ENCODE measurements around the gene CRYM. TPM values are rescaled to one million over a fixed set of nuclear protein-coding genes. Genes with fewer than 3 reads are reported as not detected.

Gene CRYM
- total RNA-seq, 1 donor from 2014 or later, result 4.2 TPM

- intact Hi-C loops (cut with micrococcal nuclease), result loop anchor here (5.0 kb wide), 1 partner anchor 39 kb away; no protein-coding TSS in a partner anchor
- Mint-ChIP-seq H3K27ac (no peak overlapping the region), H3K36me3 (ENCODE audit: low read depth) (no peaks in the 10 kb centered on the region), H3K27me3 (peaks cover 18% of the 10 kb centered on the region), H3K4me1 (peaks cover 32% of the 10 kb centered on the region), H3K9me3 (no peaks in the 10 kb centered on the region), H3K4me3 (no peak overlapping the region)
- TF ChIP-seq CTCF (IDR thresholded peaks at IDR 0.05), result no peak
- CTCF ChIA-PET, result interaction anchor here (0.8 kb wide), 1 partner anchor 16 kb away, joined by 3 read pairs; no protein-coding TSS in a partner anchor
- POLR2A ChIA-PET, result no interaction called here
- ATAC-seq (ENCODE audit: low read depth) (no peak), DNase-seq (no peak)
Observed at GRCh38 chr16:21260870-21261791, 17.0 kb downstream of the CRYM start.

- ATAC-seq (ENCODE audit: low read depth), result no peak
- no peaks in the 10 kb centered on the region for H3K4me1 Mint-ChIP-seq
- H3K27ac Mint-ChIP-seq, result no peak overlapping the region
- no peak for TF ChIP-seq CTCF (IDR thresholded peaks at IDR 0.05)
- no peaks in the 10 kb centered on the region for H3K36me3 Mint-ChIP-seq (ENCODE audit: low read depth)
- ChIA-PET POLR2A (no interaction called here), CTCF (interaction anchor here (1.2 kb wide), 1 partner anchor 15 kb away, joined by 3 read pairs; no protein-coding TSS in a partner anchor)
- H3K4me3 Mint-ChIP-seq, result no peak overlapping the region
- intact Hi-C loops (cut with micrococcal nuclease), result no loop called here
- DNase-seq, result no peak
- H3K9me3 Mint-ChIP-seq, result no peaks in the 10 kb centered on the region
- H3K27me3 Mint-ChIP-seq, result peaks cover 21% of the 10 kb centered on the region
Observed at GRCh38 chr16:21257284-21257683, 20.8 kb downstream of the CRYM start.

GRCh38 chr16:21256636-21257035 lies 21.5 kb downstream of the CRYM start:
- no peaks in the 10 kb centered on the region for H3K36me3 Mint-ChIP-seq (ENCODE audit: low read depth)
- DNase-seq, result no peak
- H3K4me1 Mint-ChIP-seq, result no peaks in the 10 kb centered on the region
- ChIA-PET CTCF (no interaction called here), POLR2A (no interaction called here)
- no peak overlapping the region for H3K27ac Mint-ChIP-seq
- ATAC-seq (ENCODE audit: low read depth), result no peak
- H3K4me3 Mint-ChIP-seq, result no peak overlapping the region
- H3K9me3 Mint-ChIP-seq, result no peaks in the 10 kb centered on the region
- H3K27me3 Mint-ChIP-seq, result peaks cover 21% of the 10 kb centered on the region
- no peak for TF ChIP-seq CTCF (IDR thresholded peaks at IDR 0.05)
- intact Hi-C loops (cut with micrococcal nuclease), result no loop called here

GRCh38 chr16:21253470-21253869 lies 24.6 kb downstream of the CRYM start:
- no peak overlapping the region for H3K4me3 Mint-ChIP-seq
- peaks cover 21% of the 10 kb centered on the region for H3K27me3 Mint-ChIP-seq
- POLR2A ChIA-PET, result no interaction called here

More at GRCh38 chr16:21253470-21253869, 24.6 kb downstream of the CRYM start:
- Mint-ChIP-seq H3K9me3 (no peaks in the 10 kb centered on the region), H3K27ac (no peak overlapping the region), H3K36me3 (ENCODE audit: low read depth) (no peaks in the 10 kb centered on the region), H3K4me1 (peaks cover 14% of the 10 kb centered on the region)
- DNase-seq (no peak), ATAC-seq (ENCODE audit: low read depth) (no peak)
- TF ChIP-seq CTCF (IDR thresholded peaks at IDR 0.05), result no peak
- intact Hi-C loops (cut with micrococcal nuclease), result no loop called here
- CTCF ChIA-PET, result no interaction called here
